ENCODE data around the gene ARIH1.

The ARIH1 gene

DNA sequence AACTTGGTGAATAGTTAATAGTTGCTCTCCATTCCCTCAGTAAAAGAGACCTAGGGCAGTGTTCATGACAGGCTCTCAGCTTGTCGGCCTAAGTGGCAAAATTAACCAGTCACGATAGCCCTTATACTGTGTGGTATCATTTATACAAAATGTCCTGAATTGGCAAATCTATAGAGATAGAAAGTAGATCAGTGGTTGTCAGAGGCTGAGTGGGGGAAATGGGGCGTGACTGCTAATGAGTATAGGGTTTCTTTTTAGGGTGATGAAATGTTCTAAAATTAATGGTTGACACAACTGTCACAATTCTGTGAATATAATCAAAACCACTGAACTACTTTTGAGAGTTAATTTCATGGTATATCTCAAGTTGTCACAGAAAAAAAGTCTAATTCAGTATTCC lies 20.9 kb downstream of the ARIH1 start:
- H2BK5ac ChIP-seq (ENCODE audit: low read length): no peak overlapping the region
- DNase-seq: no peak
- H3K56ac ChIP-seq (ENCODE audit: low read length): no peak overlapping the region
- H3K4me3 ChIP-seq (ENCODE audit: low read length): no peak overlapping the region
- H3K18ac ChIP-seq (ENCODE audit: low read length): no peak overlapping the region
- no peak overlapping the region for H3K23ac ChIP-seq (ENCODE audit: low read length)
- H2AK5ac ChIP-seq (ENCODE audit: low read length): no peak overlapping the region
- no peaks in the 10 kb centered on the region for H3K36me3 ChIP-seq (ENCODE audit: control insufficient read depth, insufficient read depth, low read length)
- H3K4me1 ChIP-seq (ENCODE audit: control insufficient read depth, low read depth, low read length): no peaks in the 10 kb centered on the region
- no peak overlapping the region for H2BK15ac ChIP-seq (replicated peaks; ENCODE audit: low read depth)
- peaks cover 10% of the 10 kb centered on the region for H3K79me1 ChIP-seq (ENCODE audit: low read length)
- WGBS (ENCODE audit: extremely low coverage, insufficient coverage, low lambda C conversion rate): no CpG with 5 or more reads among the region's 3 CpGs
- no peak overlapping the region for H3K4ac ChIP-seq (ENCODE audit: low read depth, low read length)
- no peak overlapping the region for H3K4me2 ChIP-seq (ENCODE audit: low read length)
- no peak overlapping the region for H4K8ac ChIP-seq (ENCODE audit: low read depth, low read length)
- no peak overlapping the region for H3K27ac ChIP-seq (ENCODE audit: low read depth, low read length)
- H3K27me3 ChIP-seq (ENCODE audit: insufficient read depth, low read length, poor library complexity): no peaks in the 10 kb centered on the region
- peaks cover 57% of the 10 kb centered on the region for H3K79me2 ChIP-seq (ENCODE audit: control insufficient read depth, insufficient read depth, low read length)
- no peak overlapping the region for H2BK120ac ChIP-seq (ENCODE audit: low read depth, low read length)
- no peak overlapping the region for H3K9ac ChIP-seq (ENCODE audit: low read length)
- no peak overlapping the region for H4K5ac ChIP-seq (ENCODE audit: low read length)

GRCh38 chr15:72496783-72497182 lies 22.7 kb downstream of the ARIH1 start:
- no peak for DNase-seq
- no peak overlapping the region for H2BK120ac ChIP-seq (ENCODE audit: low read depth, low read length)
- H3K36me3 ChIP-seq (ENCODE audit: control insufficient read depth, insufficient read depth, low read length): no peaks in the 10 kb centered on the region
- H2AK5ac ChIP-seq (ENCODE audit: low read length): no peak overlapping the region
- H3K4ac ChIP-seq (ENCODE audit: low read depth, low read length): no peak overlapping the region
- no peak overlapping the region for H3K4me3 ChIP-seq (ENCODE audit: low read length)
- no peaks in the 10 kb centered on the region for H3K4me1 ChIP-seq (ENCODE audit: control insufficient read depth, low read depth, low read length)
- H2BK15ac ChIP-seq (replicated peaks; ENCODE audit: low read depth): no peak overlapping the region
- no peak overlapping the region for H3K9ac ChIP-seq (ENCODE audit: low read length)
- H3K79me2 ChIP-seq (ENCODE audit: control insufficient read depth, insufficient read depth, low read length): peaks cover 53% of the 10 kb centered on the region
- H4K5ac ChIP-seq (ENCODE audit: low read length): no peak overlapping the region
- WGBS (ENCODE audit: extremely low coverage, insufficient coverage, low lambda C conversion rate): 100% methylated on average over 1 of the region's 2 CpGs
- H3K4me2 ChIP-seq (ENCODE audit: low read length): no peak overlapping the region
- H3K79me1 ChIP-seq (ENCODE audit: low read length): peaks cover 10% of the 10 kb centered on the region
- H4K8ac ChIP-seq (ENCODE audit: low read depth, low read length): no peak overlapping the region
- no peak overlapping the region for H3K56ac ChIP-seq (ENCODE audit: low read length)
- H3K23ac ChIP-seq (ENCODE audit: low read length): no peak overlapping the region
- H3K27me3 ChIP-seq (ENCODE audit: insufficient read depth, low read length, poor library complexity): no peaks in the 10 kb centered on the region
- H3K27ac ChIP-seq (ENCODE audit: low read depth, low read length): no peak overlapping the region
- no peak overlapping the region for H2BK5ac ChIP-seq (ENCODE audit: low read length)
- H3K18ac ChIP-seq (ENCODE audit: low read length): no peak overlapping the region

GRCh38 chr15:72497402-72497801 lies 23.3 kb downstream of the ARIH1 start:
- no peak overlapping the region for H4K8ac ChIP-seq (ENCODE audit: low read depth, low read length)
- H3K36me3 ChIP-seq (ENCODE audit: control insufficient read depth, insufficient read depth, low read length): no peaks in the 10 kb centered on the region
- H3K4me1 ChIP-seq (ENCODE audit: control insufficient read depth, low read depth, low read length): no peaks in the 10 kb centered on the region
- no peak overlapping the region for H2BK120ac ChIP-seq (ENCODE audit: low read depth, low read length)
- no peak overlapping the region for H3K27ac ChIP-seq (ENCODE audit: low read depth, low read length)
- peaks cover 50% of the 10 kb centered on the region for H3K79me2 ChIP-seq (ENCODE audit: control insufficient read depth, insufficient read depth, low read length)
- H2BK5ac ChIP-seq (ENCODE audit: low read length): no peak overlapping the region
- H2BK15ac ChIP-seq (replicated peaks; ENCODE audit: low read depth): no peak overlapping the region
- H2AK5ac ChIP-seq (ENCODE audit: low read length): no peak overlapping the region
- H3K23ac ChIP-seq (ENCODE audit: low read length): no peak overlapping the region
- no peak overlapping the region for H3K18ac ChIP-seq (ENCODE audit: low read length)
- no peak overlapping the region for H3K4me3 ChIP-seq (ENCODE audit: low read length)
- peaks cover 10% of the 10 kb centered on the region for H3K79me1 ChIP-seq (ENCODE audit: low read length)
- DNase-seq: no peak
- H3K56ac ChIP-seq (ENCODE audit: low read length): no peak overlapping the region
- no peak overlapping the region for H3K9ac ChIP-seq (ENCODE audit: low read length)
- no peak overlapping the region for H4K5ac ChIP-seq (ENCODE audit: low read length)
- H3K4me2 ChIP-seq (ENCODE audit: low read length): no peak overlapping the region
- no peaks in the 10 kb centered on the region for H3K27me3 ChIP-seq (ENCODE audit: insufficient read depth, low read length, poor library complexity)
- no peak overlapping the region for H3K4ac ChIP-seq (ENCODE audit: low read depth, low read length)
- no CpG with 5 or more reads among the region's 1 CpG for WGBS (ENCODE audit: extremely low coverage, insufficient coverage, low lambda C conversion rate)

DNA sequence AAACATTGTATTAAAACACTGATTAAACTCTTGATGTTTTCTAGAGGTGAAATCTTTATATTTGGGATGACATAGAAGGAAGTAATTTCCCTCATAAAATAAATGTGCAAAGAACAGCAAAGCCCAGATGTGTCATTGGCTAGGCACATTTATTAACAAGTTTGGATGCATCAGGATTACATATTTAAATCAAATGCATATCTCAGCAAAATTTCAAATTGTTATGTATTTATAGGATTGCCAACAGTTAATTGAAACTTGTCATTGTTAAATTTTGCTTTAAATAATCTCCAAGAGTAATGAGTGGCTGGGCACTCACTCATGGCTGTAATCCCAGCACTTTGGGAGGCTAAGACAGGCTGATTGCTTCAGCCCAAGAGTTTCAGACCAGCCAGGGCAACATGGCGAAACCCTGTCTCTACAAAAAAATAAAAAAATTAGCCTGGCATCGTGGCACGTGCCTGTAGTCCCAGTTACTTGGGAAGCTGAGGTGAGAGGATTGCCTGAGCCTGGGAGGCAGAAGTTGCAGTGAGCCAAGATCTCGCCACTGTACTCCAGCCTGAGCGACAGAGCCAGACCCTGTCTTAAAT lies 28.2 kb downstream of the ARIH1 start:
- Histone ChIP-seq H3K18ac (ENCODE audit: low read length) (no peak overlapping the region), H3K79me1 (ENCODE audit: low read length) (peaks cover 13% of the 10 kb centered on the region), H2BK15ac (replicated peaks; ENCODE audit: low read depth) (no peak overlapping the region), H3K36me3 (ENCODE audit: control insufficient read depth, insufficient read depth, low read length) (no peaks in the 10 kb centered on the region), H3K79me2 (ENCODE audit: control insufficient read depth, insufficient read depth, low read length) (peaks cover 48% of the 10 kb centered on the region), H3K27me3 (ENCODE audit: insufficient read depth, low read length, poor library complexity) (no peaks in the 10 kb centered on the region), H3K4ac (ENCODE audit: low read depth, low read length) (no peak overlapping the region), H2AK5ac (ENCODE audit: low read length) (no peak overlapping the region), H3K23ac (ENCODE audit: low read length) (no peak overlapping the region), H3K56ac (ENCODE audit: low read length) (no peak overlapping the region), H3K9ac (ENCODE audit: low read length) (no peak overlapping the region), H3K4me2 (ENCODE audit: low read length) (no peak overlapping the region), H4K8ac (ENCODE audit: low read depth, low read length) (no peak overlapping the region), H4K5ac (ENCODE audit: low read length) (no peak overlapping the region), H3K4me1 (ENCODE audit: control insufficient read depth, low read depth, low read length) (no peaks in the 10 kb centered on the region), H2BK5ac (ENCODE audit: low read length) (no peak overlapping the region), H3K4me3 (ENCODE audit: low read length) (no peak overlapping the region), H3K27ac (ENCODE audit: low read depth, low read length) (no peak overlapping the region), H2BK120ac (ENCODE audit: low read depth, low read length) (no peak overlapping the region)
- DNase-seq: no peak
- WGBS (ENCODE audit: extremely low coverage, insufficient coverage, low lambda C conversion rate): no CpG with 5 or more reads among the region's 5 CpGs

DNA sequence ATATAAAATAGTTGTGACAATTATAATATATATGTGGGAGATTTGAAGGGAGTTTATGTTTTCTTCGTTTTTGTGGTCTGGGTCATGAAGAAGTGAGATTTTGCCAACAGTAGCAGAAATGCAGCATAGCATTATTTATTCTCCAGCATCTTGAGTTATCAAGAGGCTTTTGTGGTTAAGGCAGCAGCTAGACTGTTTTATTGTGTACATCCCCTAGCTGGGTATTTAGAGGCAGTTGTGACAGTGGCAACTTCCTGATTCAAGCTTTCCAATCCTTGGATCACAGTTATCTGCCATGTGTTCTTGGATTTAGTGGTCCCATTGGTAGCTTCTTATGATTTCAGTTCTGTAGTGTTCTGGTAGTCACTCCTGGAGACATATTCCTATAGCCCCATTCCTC lies 29.0 kb downstream of the ARIH1 start:
- Histone ChIP-seq H3K27ac (ENCODE audit: low read depth, low read length) (no peak overlapping the region), H3K18ac (ENCODE audit: low read length) (no peak overlapping the region), H3K79me1 (ENCODE audit: low read length) (peaks cover 14% of the 10 kb centered on the region), H3K79me2 (ENCODE audit: control insufficient read depth, insufficient read depth, low read length) (peaks cover 46% of the 10 kb centered on the region), H4K8ac (ENCODE audit: low read depth, low read length) (no peak overlapping the region), H3K4ac (ENCODE audit: low read depth, low read length) (no peak overlapping the region), H2BK5ac (ENCODE audit: low read length) (no peak overlapping the region), H3K4me3 (ENCODE audit: low read length) (no peak overlapping the region), H3K4me2 (ENCODE audit: low read length) (no peak overlapping the region), H2BK15ac (replicated peaks; ENCODE audit: low read depth) (no peak overlapping the region), H3K56ac (ENCODE audit: low read length) (no peak overlapping the region), H2AK5ac (ENCODE audit: low read length) (no peak overlapping the region), H3K23ac (ENCODE audit: low read length) (no peak overlapping the region), H2BK120ac (ENCODE audit: low read depth, low read length) (no peak overlapping the region), H3K27me3 (ENCODE audit: insufficient read depth, low read length, poor library complexity) (no peaks in the 10 kb centered on the region), H3K36me3 (ENCODE audit: control insufficient read depth, insufficient read depth, low read length) (no peaks in the 10 kb centered on the region), H4K5ac (ENCODE audit: low read length) (no peak overlapping the region), H3K9ac (ENCODE audit: low read length) (no peak overlapping the region), H3K4me1 (ENCODE audit: control insufficient read depth, low read depth, low read length) (no peaks in the 10 kb centered on the region)
- DNase-seq: no peak
- WGBS (ENCODE audit: extremely low coverage, insufficient coverage, low lambda C conversion rate): 100% methylated on average over 1 of the region's 1 CpG

GRCh38 chr15:72507402-72508092 lies 33.4 kb downstream of the ARIH1 start:
- Histone ChIP-seq H3K79me2 (ENCODE audit: control insufficient read depth, insufficient read depth, low read length) (peaks cover 42% of the 10 kb centered on the region), H3K23ac (ENCODE audit: low read length) (no peak overlapping the region), H2BK15ac (replicated peaks; ENCODE audit: low read depth) (no peak overlapping the region), H3K27ac (ENCODE audit: low read depth, low read length) (no peak overlapping the region), H2BK5ac (ENCODE audit: low read length) (no peak overlapping the region), H3K4me1 (ENCODE audit: control insufficient read depth, low read depth, low read length) (no peaks in the 10 kb centered on the region), H4K5ac (ENCODE audit: low read length) (no peak overlapping the region), H3K9ac (ENCODE audit: low read length) (no peak overlapping the region), H4K8ac (ENCODE audit: low read depth, low read length) (no peak overlapping the region), H3K4me2 (ENCODE audit: low read length) (no peak overlapping the region), H3K56ac (ENCODE audit: low read length) (no peak overlapping the region), H3K4ac (ENCODE audit: low read depth, low read length) (no peak overlapping the region), H2AK5ac (ENCODE audit: low read length) (no peak overlapping the region), H3K4me3 (ENCODE audit: low read length) (no peak overlapping the region), H3K18ac (ENCODE audit: low read length) (no peak overlapping the region), H3K36me3 (ENCODE audit: control insufficient read depth, insufficient read depth, low read length) (no peaks in the 10 kb centered on the region), H3K79me1 (ENCODE audit: low read length) (peaks cover 9% of the 10 kb centered on the region), H3K27me3 (ENCODE audit: insufficient read depth, low read length, poor library complexity) (no peaks in the 10 kb centered on the region), H2BK120ac (ENCODE audit: low read depth, low read length) (no peak overlapping the region)
- DNase-seq: no peak
- no CpG with 5 or more reads among the region's 1 CpG for WGBS (ENCODE audit: extremely low coverage, insufficient coverage, low lambda C conversion rate)
